ENCODE data around the gene SEC22B. TPM values are rescaled to one million over a fixed set of nuclear protein-coding genes. Genes with fewer than 3 reads are reported as not detected.
"Not testable (repeated sequence)": the region's sequence is repeated elsewhere in the genome, so short reads cannot be mapped to it uniquely, and the experiment has no call there.

The SEC22B gene
- total RNA-seq, 1 experiment from 2014 or later: 18.0 TPM

DNA sequence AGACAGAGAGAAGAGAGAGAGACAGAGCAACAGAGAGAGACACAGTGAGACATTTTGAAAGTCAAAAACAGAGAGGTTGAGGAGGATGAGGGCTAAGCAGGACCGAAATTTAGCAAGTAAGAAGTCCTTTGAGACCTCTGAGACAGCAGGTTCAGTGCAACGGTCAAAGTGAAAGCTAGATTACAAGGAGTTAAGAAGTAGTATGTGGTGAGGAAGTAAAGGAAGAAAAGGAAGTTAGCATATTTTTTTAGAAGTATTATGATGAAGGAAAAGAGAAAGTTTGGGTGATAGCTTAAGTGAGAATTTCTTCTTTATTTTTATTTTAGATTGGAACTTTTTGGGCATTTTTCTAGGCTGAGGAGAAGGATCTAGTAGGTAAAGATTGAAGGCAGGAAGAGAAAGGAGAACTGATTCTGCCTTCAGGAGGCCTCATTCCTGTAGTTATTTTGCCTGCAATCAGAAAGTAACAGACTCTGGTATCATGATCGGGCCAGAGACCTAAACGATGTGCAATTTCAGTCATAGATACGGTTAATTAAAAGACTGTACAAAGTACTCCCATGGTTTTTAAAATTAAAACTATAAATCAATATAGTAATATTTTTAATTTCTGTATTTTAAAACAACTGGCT is 53.9 kb downstream of the SEC22B start:
- CTCF ChIA-PET; BruUV-seq (replicated peaks); H3K4me1 Mint-ChIP-seq (ENCODE audit: low read depth, unreplicated experiment); H3K27me3 Mint-ChIP-seq (ENCODE audit: unreplicated experiment); DNase-seq; H3K9me3 Mint-ChIP-seq (ENCODE audit: low read depth, unreplicated experiment); H3K36me3 Mint-ChIP-seq (ENCODE audit: insufficient read depth, unreplicated experiment); H3K4me3 Mint-ChIP-seq (ENCODE audit: low read depth, unreplicated experiment); intact Hi-C loops (cut with micrococcal nuclease; ENCODE audit: unreplicated experiment); H3K27ac Mint-ChIP-seq (ENCODE audit: unreplicated experiment): not testable (repeated sequence)

- H3K36me3 Mint-ChIP-seq (ENCODE audit: insufficient read depth, unreplicated experiment); H3K27ac Mint-ChIP-seq (ENCODE audit: unreplicated experiment); H3K4me3 Mint-ChIP-seq (ENCODE audit: low read depth, unreplicated experiment); CTCF ChIA-PET; H3K4me1 Mint-ChIP-seq (ENCODE audit: low read depth, unreplicated experiment); H3K9me3 Mint-ChIP-seq (ENCODE audit: low read depth, unreplicated experiment); DNase-seq; BruUV-seq (replicated peaks); intact Hi-C loops (cut with micrococcal nuclease; ENCODE audit: unreplicated experiment); H3K27me3 Mint-ChIP-seq (ENCODE audit: unreplicated experiment): not testable (repeated sequence)
Measured at GRCh38 chr1:120121830-120122229, 54.5 kb downstream of the SEC22B start.

GRCh38 chr1:120120525-120120924 is 55.8 kb downstream of the SEC22B start:
- BruUV-seq (replicated peaks); CTCF ChIA-PET; H3K9me3 Mint-ChIP-seq (ENCODE audit: low read depth, unreplicated experiment): not testable (repeated sequence)

GRCh38 chr1:120117371-120118177 is 58.7 kb downstream of the SEC22B start:
- H3K27ac Mint-ChIP-seq (ENCODE audit: unreplicated experiment); DNase-seq; H3K4me3 Mint-ChIP-seq (ENCODE audit: low read depth, unreplicated experiment); H3K36me3 Mint-ChIP-seq (ENCODE audit: insufficient read depth, unreplicated experiment); H3K4me1 Mint-ChIP-seq (ENCODE audit: low read depth, unreplicated experiment); H3K27me3 Mint-ChIP-seq (ENCODE audit: unreplicated experiment); CTCF ChIA-PET; BruUV-seq (replicated peaks); intact Hi-C loops (cut with micrococcal nuclease; ENCODE audit: unreplicated experiment); H3K9me3 Mint-ChIP-seq (ENCODE audit: low read depth, unreplicated experiment): not testable (repeated sequence)

More at GRCh38 chr1:120120525-120120924, 55.8 kb downstream of the SEC22B start:
- H3K4me3 Mint-ChIP-seq (ENCODE audit: low read depth, unreplicated experiment); H3K4me1 Mint-ChIP-seq (ENCODE audit: low read depth, unreplicated experiment); H3K27me3 Mint-ChIP-seq (ENCODE audit: unreplicated experiment); intact Hi-C loops (cut with micrococcal nuclease; ENCODE audit: unreplicated experiment); DNase-seq; H3K36me3 Mint-ChIP-seq (ENCODE audit: insufficient read depth, unreplicated experiment); H3K27ac Mint-ChIP-seq (ENCODE audit: unreplicated experiment): not testable (repeated sequence)

DNA sequence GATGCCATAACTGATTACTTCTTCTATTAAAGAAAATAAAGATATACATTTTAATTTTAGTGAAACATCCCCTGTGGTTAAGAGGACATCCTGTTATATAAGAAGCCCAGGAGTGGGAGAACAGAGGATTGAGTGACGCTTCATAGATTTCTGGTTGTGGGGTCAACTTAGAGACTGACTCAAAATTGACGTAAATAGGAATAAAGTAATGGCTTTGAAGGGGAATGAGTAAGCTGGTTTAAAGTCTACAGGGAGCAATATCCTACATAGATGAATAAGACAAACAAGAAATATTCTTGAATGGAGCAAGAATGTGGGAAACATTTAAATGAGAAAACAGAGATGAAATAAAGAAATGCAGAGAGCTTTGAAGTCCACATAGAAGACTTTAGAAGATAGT is 60.2 kb downstream of the SEC22B start:
- BruUV-seq (replicated peaks); H3K4me1 Mint-ChIP-seq (ENCODE audit: low read depth, unreplicated experiment); H3K27ac Mint-ChIP-seq (ENCODE audit: unreplicated experiment); H3K27me3 Mint-ChIP-seq (ENCODE audit: unreplicated experiment); CTCF ChIA-PET; H3K4me3 Mint-ChIP-seq (ENCODE audit: low read depth, unreplicated experiment); H3K9me3 Mint-ChIP-seq (ENCODE audit: low read depth, unreplicated experiment); DNase-seq; intact Hi-C loops (cut with micrococcal nuclease; ENCODE audit: unreplicated experiment); H3K36me3 Mint-ChIP-seq (ENCODE audit: insufficient read depth, unreplicated experiment): not testable (repeated sequence)

DNA sequence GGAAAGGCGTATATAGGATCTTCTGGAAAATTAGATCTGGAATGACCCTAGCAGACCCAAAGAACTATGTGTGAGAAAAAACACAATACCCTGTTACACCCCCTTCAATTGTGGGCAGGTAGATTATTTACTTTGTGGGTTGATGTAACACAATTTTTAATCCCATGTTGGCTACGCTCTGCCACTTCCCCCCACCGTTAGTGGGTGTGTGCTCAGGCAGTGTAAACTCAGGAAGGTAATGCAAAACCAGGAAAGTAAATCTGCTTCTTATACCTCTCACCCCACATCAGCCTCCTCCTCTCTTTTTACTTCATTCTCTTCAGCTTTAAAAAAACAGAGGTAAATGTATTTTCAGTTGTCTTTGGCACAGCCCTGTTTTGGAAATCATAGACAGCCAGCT is 63.2 kb downstream of the SEC22B start:
- H3K27ac Mint-ChIP-seq (ENCODE audit: unreplicated experiment); intact Hi-C loops (cut with micrococcal nuclease; ENCODE audit: unreplicated experiment); H3K4me1 Mint-ChIP-seq (ENCODE audit: low read depth, unreplicated experiment); CTCF ChIA-PET; BruUV-seq (replicated peaks); H3K9me3 Mint-ChIP-seq (ENCODE audit: low read depth, unreplicated experiment); H3K4me3 Mint-ChIP-seq (ENCODE audit: low read depth, unreplicated experiment); DNase-seq; H3K36me3 Mint-ChIP-seq (ENCODE audit: insufficient read depth, unreplicated experiment); H3K27me3 Mint-ChIP-seq (ENCODE audit: unreplicated experiment): not testable (repeated sequence)

DNA sequence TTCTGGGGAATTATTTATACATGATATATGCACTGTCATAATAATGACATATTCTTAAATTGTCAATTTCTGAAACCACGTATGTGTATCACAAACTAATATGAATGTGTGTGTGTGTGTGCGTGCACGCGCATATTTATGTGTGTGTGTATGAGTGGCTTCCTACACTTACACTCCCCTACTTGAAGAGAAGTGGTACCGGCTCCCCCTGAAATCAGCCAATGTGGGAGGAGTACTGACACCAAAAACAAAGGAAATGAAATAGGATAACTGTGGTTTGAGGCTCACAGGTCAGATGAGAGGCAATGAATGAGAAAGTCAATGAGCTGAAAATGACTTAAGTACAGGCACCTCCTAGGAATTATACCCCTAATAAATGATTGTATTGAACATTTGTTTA is 64.1 kb downstream of the SEC22B start:
- DNase-seq: peak; percentile 5
- CTCF ChIA-PET; H3K36me3 Mint-ChIP-seq (ENCODE audit: insufficient read depth, unreplicated experiment); H3K27ac Mint-ChIP-seq (ENCODE audit: unreplicated experiment); H3K9me3 Mint-ChIP-seq (ENCODE audit: low read depth, unreplicated experiment); H3K4me3 Mint-ChIP-seq (ENCODE audit: low read depth, unreplicated experiment); BruUV-seq (replicated peaks); intact Hi-C loops (cut with micrococcal nuclease; ENCODE audit: unreplicated experiment); H3K27me3 Mint-ChIP-seq (ENCODE audit: unreplicated experiment); H3K4me1 Mint-ChIP-seq (ENCODE audit: low read depth, unreplicated experiment): not testable (repeated sequence)

DNA sequence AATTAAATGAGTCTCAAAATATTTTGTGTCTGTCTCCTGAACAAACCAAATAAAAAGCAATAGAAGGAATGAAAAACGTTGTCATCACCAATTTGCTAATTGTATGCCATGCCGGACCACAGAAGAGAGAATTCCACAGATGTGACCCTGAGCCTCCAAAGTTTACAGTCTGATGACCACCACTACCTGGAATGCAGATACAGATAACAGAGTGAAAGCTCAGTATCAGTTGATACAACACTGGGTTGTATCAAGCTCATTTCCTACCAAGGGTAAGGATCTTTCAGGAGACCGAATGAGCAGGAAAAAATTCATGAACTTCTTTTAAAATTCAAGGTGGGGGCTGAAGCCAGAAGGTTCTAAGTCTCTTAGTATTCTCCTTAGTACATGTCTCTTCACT is 64.5 kb downstream of the SEC22B start:
- intact Hi-C loops (cut with micrococcal nuclease; ENCODE audit: unreplicated experiment); H3K9me3 Mint-ChIP-seq (ENCODE audit: low read depth, unreplicated experiment); H3K27ac Mint-ChIP-seq (ENCODE audit: unreplicated experiment); H3K27me3 Mint-ChIP-seq (ENCODE audit: unreplicated experiment); H3K36me3 Mint-ChIP-seq (ENCODE audit: insufficient read depth, unreplicated experiment); H3K4me3 Mint-ChIP-seq (ENCODE audit: low read depth, unreplicated experiment); CTCF ChIA-PET; DNase-seq; BruUV-seq (replicated peaks); H3K4me1 Mint-ChIP-seq (ENCODE audit: low read depth, unreplicated experiment): not testable (repeated sequence)

DNA sequence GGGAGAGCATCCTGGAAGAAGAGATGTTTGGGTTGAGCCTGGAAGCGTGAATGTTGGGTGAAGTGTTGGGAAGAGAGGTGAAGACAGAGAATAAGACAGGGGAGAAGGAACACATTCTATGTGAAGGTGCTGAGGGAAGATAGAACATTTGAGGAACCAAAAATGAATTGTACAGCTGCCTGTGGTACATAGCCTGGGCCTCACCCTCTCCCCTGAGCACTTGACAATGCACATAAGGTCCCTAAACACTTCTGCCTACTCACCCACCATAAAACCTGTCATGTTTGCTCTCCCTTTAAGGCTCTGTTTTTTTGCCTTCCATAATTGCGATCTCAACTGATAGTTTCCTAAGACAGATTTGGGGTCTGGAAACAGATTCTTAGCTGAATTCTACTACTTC is 65.3 kb downstream of the SEC22B start:
- CTCF ChIA-PET; H3K27ac Mint-ChIP-seq (ENCODE audit: unreplicated experiment); H3K9me3 Mint-ChIP-seq (ENCODE audit: low read depth, unreplicated experiment); H3K27me3 Mint-ChIP-seq (ENCODE audit: unreplicated experiment); intact Hi-C loops (cut with micrococcal nuclease; ENCODE audit: unreplicated experiment); BruUV-seq (replicated peaks); H3K4me1 Mint-ChIP-seq (ENCODE audit: low read depth, unreplicated experiment); H3K36me3 Mint-ChIP-seq (ENCODE audit: insufficient read depth, unreplicated experiment); H3K4me3 Mint-ChIP-seq (ENCODE audit: low read depth, unreplicated experiment); DNase-seq: not testable (repeated sequence)

- DNase-seq; CTCF ChIA-PET; H3K27ac Mint-ChIP-seq (ENCODE audit: unreplicated experiment); BruUV-seq (replicated peaks); H3K36me3 Mint-ChIP-seq (ENCODE audit: insufficient read depth, unreplicated experiment); H3K4me3 Mint-ChIP-seq (ENCODE audit: low read depth, unreplicated experiment); H3K4me1 Mint-ChIP-seq (ENCODE audit: low read depth, unreplicated experiment); H3K9me3 Mint-ChIP-seq (ENCODE audit: low read depth, unreplicated experiment); H3K27me3 Mint-ChIP-seq (ENCODE audit: unreplicated experiment); intact Hi-C loops (cut with micrococcal nuclease; ENCODE audit: unreplicated experiment): not testable (repeated sequence)
Measured at GRCh38 chr1:120109656-120110055, 66.7 kb downstream of the SEC22B start.

All from Calu3 (cell line).